SU-DHL-6 (cell line): ENCODE data around the gene TMEM163.

Experiments
- EZH2phosphoT487 ChIP-seq: fragments of 200-600 bp; sonication (generic), shearing (Covaris generic); conservative IDR thresholded peaks from 2 replicates; pipeline ENCODE4 v1.6.1; 2018; ENCODE audit warnings: mild to moderate bottlenecking, antibody characterized with exemption, low read length, moderate library complexity, mixed read lengths
- TF ChIP-seq, protein P1 (sequence below): fragments of 200-600 bp; sonication (generic); IDR thresholded peaks from one replicate; pipeline ENCODE4 v1.5.1; 2017; ENCODE audit warnings: antibody characterized with exemption, mild to moderate bottlenecking, low read length, moderate library complexity; ENCODE audit not compliant: insufficient read depth, poor library complexity, severe bottlenecking

DNA sequence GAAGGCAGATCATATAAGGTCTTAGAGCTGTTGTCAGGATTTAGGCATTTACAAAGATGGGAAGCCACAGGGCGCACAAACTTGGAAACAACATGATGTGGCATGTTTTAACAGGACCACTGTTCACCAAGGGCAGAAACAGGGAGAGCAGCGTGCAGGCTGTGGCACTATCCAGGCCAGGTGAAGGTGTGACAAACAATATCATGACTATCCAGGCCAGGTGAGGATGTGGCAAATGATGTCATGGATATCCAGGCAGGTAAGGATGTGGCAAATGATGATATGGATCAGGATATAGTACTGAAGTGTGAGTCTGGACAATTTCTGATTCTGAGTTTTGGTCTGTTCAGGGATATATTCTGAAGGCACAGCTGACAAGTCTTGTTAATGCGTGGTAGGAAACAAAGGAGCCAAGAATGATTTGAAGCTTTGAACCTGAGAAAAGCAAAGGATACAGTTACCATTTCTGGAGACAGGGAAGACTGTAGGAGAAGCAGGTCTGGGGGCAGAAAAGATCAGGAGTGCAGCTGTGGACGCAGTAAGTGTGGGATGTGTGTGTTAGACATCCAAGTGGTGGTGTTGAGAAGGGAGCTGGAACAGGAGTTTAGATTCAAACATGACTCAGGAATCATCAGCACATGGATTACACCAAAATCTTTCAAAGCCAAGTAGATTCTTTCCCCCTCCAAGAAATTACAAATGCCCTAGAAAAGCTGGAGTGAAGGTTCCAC, 205.9 kb downstream of the TMEM163 start:
- TF ChIP-seq, protein P1, sequence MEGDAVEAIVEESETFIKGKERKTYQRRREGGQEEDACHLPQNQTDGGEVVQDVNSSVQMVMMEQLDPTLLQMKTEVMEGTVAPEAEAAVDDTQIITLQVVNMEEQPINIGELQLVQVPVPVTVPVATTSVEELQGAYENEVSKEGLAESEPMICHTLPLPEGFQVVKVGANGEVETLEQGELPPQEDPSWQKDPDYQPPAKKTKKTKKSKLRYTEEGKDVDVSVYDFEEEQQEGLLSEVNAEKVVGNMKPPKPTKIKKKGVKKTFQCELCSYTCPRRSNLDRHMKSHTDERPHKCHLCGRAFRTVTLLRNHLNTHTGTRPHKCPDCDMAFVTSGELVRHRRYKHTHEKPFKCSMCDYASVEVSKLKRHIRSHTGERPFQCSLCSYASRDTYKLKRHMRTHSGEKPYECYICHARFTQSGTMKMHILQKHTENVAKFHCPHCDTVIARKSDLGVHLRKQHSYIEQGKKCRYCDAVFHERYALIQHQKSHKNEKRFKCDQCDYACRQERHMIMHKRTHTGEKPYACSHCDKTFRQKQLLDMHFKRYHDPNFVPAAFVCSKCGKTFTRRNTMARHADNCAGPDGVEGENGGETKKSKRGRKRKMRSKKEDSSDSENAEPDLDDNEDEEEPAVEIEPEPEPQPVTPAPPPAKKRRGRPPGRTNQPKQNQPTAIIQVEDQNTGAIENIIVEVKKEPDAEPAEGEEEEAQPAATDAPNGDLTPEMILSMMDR, result no peak
- TF ChIP-seq EZH2phosphoT487, result no peak
